ENCODE measurements around the gene GABRR2. TPM values are rescaled to one million over a fixed set of nuclear protein-coding genes. Genes with fewer than 3 reads are reported as not detected.
"Not testable (repeated sequence)": the region's sequence is repeated elsewhere in the genome, so short reads cannot be mapped to it uniquely, and the experiment has no call there.

The GABRR2 gene
- total RNA-seq, 1 donor from 2014 or later = 0.78 TPM

- peak; percentile 51 for DNase-seq (ENCODE audit: low spot score)
- Mint-ChIP-seq H3K27ac (peak overlapping the region; percentile 83), H3K4me3 (ENCODE audit: low read depth) (no peak overlapping the region), H3K4me1 (ENCODE audit: low read depth) (peaks cover 25% of the 10 kb centered on the region), H3K27me3 (ENCODE audit: low read depth) (peaks cover 2% of the 10 kb centered on the region), H3K36me3 (ENCODE audit: low read depth) (no peaks in the 10 kb centered on the region), H3K9me3 (no peaks in the 10 kb centered on the region)
- intact Hi-C loops (cut with micrococcal nuclease) = loop anchor here (1.0 to 5.0 kb wide), 2 partner anchors 51 to 152 kb away; partner anchors contain the start of gene PM20D2
Observed at GRCh38 chr6:89298680-89299465, 16.2 kb downstream of the GABRR2 start.

- Mint-ChIP-seq H3K4me1 (ENCODE audit: low read depth) (peaks cover 25% of the 10 kb centered on the region), H3K9me3 (no peaks in the 10 kb centered on the region), H3K27ac (peak overlapping the region; percentile 83), H3K36me3 (ENCODE audit: low read depth) (no peaks in the 10 kb centered on the region), H3K4me3 (ENCODE audit: low read depth) (peak overlapping the region; percentile 37), H3K27me3 (ENCODE audit: low read depth) (no peaks in the 10 kb centered on the region)
- DNase-seq (ENCODE audit: low spot score) = peak; percentile 60
- intact Hi-C loops (cut with micrococcal nuclease) = loop anchor here (1.0 to 5.0 kb wide), 2 partner anchors 52 to 151 kb away; partner anchors contain the start of gene PM20D2
Observed at GRCh38 chr6:89297695-89298351, 17.3 kb downstream of the GABRR2 start.

- H3K27ac Mint-ChIP-seq = no peak overlapping the region
Observed at GRCh38 chr6:89295981-89296380, 19.1 kb downstream of the GABRR2 start.

GRCh38 chr6:89295116-89295515 lies 20.0 kb downstream of the GABRR2 start:
- not testable (repeated sequence) for H3K4me3 Mint-ChIP-seq (ENCODE audit: low read depth); H3K27ac Mint-ChIP-seq; H3K9me3 Mint-ChIP-seq; H3K36me3 Mint-ChIP-seq (ENCODE audit: low read depth); H3K27me3 Mint-ChIP-seq (ENCODE audit: low read depth); DNase-seq (ENCODE audit: low spot score)
- H3K4me1 Mint-ChIP-seq (ENCODE audit: low read depth) = peaks cover 25% of the 10 kb centered on the region
- intact Hi-C loops (cut with micrococcal nuclease) = loop anchor here (5.0 kb wide), 1 partner anchor 148 kb away; the partner anchor contains the start of gene PM20D2

More at GRCh38 chr6:89295981-89296380, 19.1 kb downstream of the GABRR2 start:
- peaks cover 25% of the 10 kb centered on the region for H3K4me1 Mint-ChIP-seq (ENCODE audit: low read depth)
- H3K9me3 Mint-ChIP-seq = no peaks in the 10 kb centered on the region
- DNase-seq (ENCODE audit: low spot score) = no peak
- no peak overlapping the region for H3K4me3 Mint-ChIP-seq (ENCODE audit: low read depth)
- H3K27me3 Mint-ChIP-seq (ENCODE audit: low read depth) = no peaks in the 10 kb centered on the region
- H3K36me3 Mint-ChIP-seq (ENCODE audit: low read depth) = no peaks in the 10 kb centered on the region
- intact Hi-C loops (cut with micrococcal nuclease) = loop anchor here (5.0 kb wide), 1 partner anchor 149 kb away; the partner anchor contains the start of gene PM20D2

GRCh38 chr6:89291256-89291819 lies 23.8 kb downstream of the GABRR2 start:
- no peak overlapping the region for H3K4me3 Mint-ChIP-seq (ENCODE audit: low read depth)
- no peak overlapping the region for H3K27ac Mint-ChIP-seq
- no peaks in the 10 kb centered on the region for H3K4me1 Mint-ChIP-seq (ENCODE audit: low read depth)
- H3K27me3 Mint-ChIP-seq (ENCODE audit: low read depth) = no peaks in the 10 kb centered on the region
- no peaks in the 10 kb centered on the region for H3K36me3 Mint-ChIP-seq (ENCODE audit: low read depth)
- DNase-seq (ENCODE audit: low spot score) = no peak
- intact Hi-C loops (cut with micrococcal nuclease) = no loop called here
- no peaks in the 10 kb centered on the region for H3K9me3 Mint-ChIP-seq

GRCh38 chr6:89290401-89291155 lies 24.5 kb downstream of the GABRR2 start:
- no peaks in the 10 kb centered on the region for H3K4me1 Mint-ChIP-seq (ENCODE audit: low read depth)
- no peak overlapping the region for H3K27ac Mint-ChIP-seq
- no peak overlapping the region for H3K4me3 Mint-ChIP-seq (ENCODE audit: low read depth)
- no peaks in the 10 kb centered on the region for H3K27me3 Mint-ChIP-seq (ENCODE audit: low read depth)
- intact Hi-C loops (cut with micrococcal nuclease) = no loop called here
- DNase-seq (ENCODE audit: low spot score) = no peak
- no peaks in the 10 kb centered on the region for H3K9me3 Mint-ChIP-seq
- H3K36me3 Mint-ChIP-seq (ENCODE audit: low read depth) = no peaks in the 10 kb centered on the region

GRCh38 chr6:89289710-89290109 lies 25.4 kb downstream of the GABRR2 start:
- no peaks in the 10 kb centered on the region for H3K27me3 Mint-ChIP-seq (ENCODE audit: low read depth)
- H3K4me3 Mint-ChIP-seq (ENCODE audit: low read depth) = no peak overlapping the region
- H3K27ac Mint-ChIP-seq = no peak overlapping the region
- no peaks in the 10 kb centered on the region for H3K4me1 Mint-ChIP-seq (ENCODE audit: low read depth)
- no peak for DNase-seq (ENCODE audit: low spot score)
- no peaks in the 10 kb centered on the region for H3K36me3 Mint-ChIP-seq (ENCODE audit: low read depth)
- H3K9me3 Mint-ChIP-seq = no peaks in the 10 kb centered on the region
- intact Hi-C loops (cut with micrococcal nuclease) = no loop called here

GRCh38 chr6:89287351-89288028 lies 27.6 kb downstream of the GABRR2 start:
- Mint-ChIP-seq H3K27me3 (ENCODE audit: low read depth) (no peaks in the 10 kb centered on the region), H3K4me3 (ENCODE audit: low read depth) (no peak overlapping the region), H3K36me3 (ENCODE audit: low read depth) (no peaks in the 10 kb centered on the region), H3K27ac (no peak overlapping the region), H3K9me3 (no peaks in the 10 kb centered on the region), H3K4me1 (ENCODE audit: low read depth) (no peaks in the 10 kb centered on the region)
- intact Hi-C loops (cut with micrococcal nuclease) = no loop called here
- DNase-seq (ENCODE audit: low spot score) = no peak

- intact Hi-C loops (cut with micrococcal nuclease) = no loop called here
- no peaks in the 10 kb centered on the region for H3K27me3 Mint-ChIP-seq (ENCODE audit: low read depth)
- DNase-seq (ENCODE audit: low spot score) = no peak
- no peak overlapping the region for H3K4me3 Mint-ChIP-seq (ENCODE audit: low read depth)
- H3K27ac Mint-ChIP-seq = no peak overlapping the region
- no peaks in the 10 kb centered on the region for H3K4me1 Mint-ChIP-seq (ENCODE audit: low read depth)
- H3K9me3 Mint-ChIP-seq = no peaks in the 10 kb centered on the region
- no peaks in the 10 kb centered on the region for H3K36me3 Mint-ChIP-seq (ENCODE audit: low read depth)
Observed at GRCh38 chr6:89286516-89286915, 28.6 kb downstream of the GABRR2 start.

GRCh38 chr6:89284963-89285735 lies 29.9 kb downstream of the GABRR2 start:
- Mint-ChIP-seq H3K27me3 (ENCODE audit: low read depth) (no peaks in the 10 kb centered on the region), H3K4me3 (ENCODE audit: low read depth) (no peak overlapping the region), H3K36me3 (ENCODE audit: low read depth) (no peaks in the 10 kb centered on the region), H3K9me3 (no peaks in the 10 kb centered on the region), H3K4me1 (ENCODE audit: low read depth) (no peaks in the 10 kb centered on the region), H3K27ac (no peak overlapping the region)
- intact Hi-C loops (cut with micrococcal nuclease) = loop anchor here (5.0 kb wide), 1 partner anchor 82 kb away; no protein-coding TSS in a partner anchor
- DNase-seq (ENCODE audit: low spot score) = no peak

GRCh38 chr6:89284081-89284480 lies 31.0 kb downstream of the GABRR2 start:
- intact Hi-C loops (cut with micrococcal nuclease) = loop anchor here (5.0 kb wide), 1 partner anchor 83 kb away; no protein-coding TSS in a partner anchor
- DNase-seq (ENCODE audit: low spot score) = no peak
- no peaks in the 10 kb centered on the region for H3K27me3 Mint-ChIP-seq (ENCODE audit: low read depth)
- H3K27ac Mint-ChIP-seq = no peak overlapping the region
- H3K36me3 Mint-ChIP-seq (ENCODE audit: low read depth) = no peaks in the 10 kb centered on the region
- H3K9me3 Mint-ChIP-seq = no peaks in the 10 kb centered on the region
- no peak overlapping the region for H3K4me3 Mint-ChIP-seq (ENCODE audit: low read depth)
- H3K4me1 Mint-ChIP-seq (ENCODE audit: low read depth) = no peaks in the 10 kb centered on the region
